Neural progenitor cell (in vitro differentiated cells): ENCODE data around the gene ZNF574. TPM values are rescaled to one million over a fixed set of nuclear protein-coding genes. Genes with fewer than 3 reads are reported as not detected.
"Not testable (repeated sequence)": the region's sequence is repeated elsewhere in the genome, so short reads cannot be mapped to it uniquely, and the experiment has no call there.

Experiments used
- DNase-seq: peaks from one replicate; pipeline ENCODE4 v3.0.0-alpha.2; 2016; ENCODE audit warnings: low spot score
- H2AFZ ChIP-seq: fragments of 200-600 bp; sonication (generic); replicated peaks from 2 replicates; pipeline ENCODE4 v1.6.1; 2016; ENCODE audit warnings: antibody characterized with exemption
- H3F3A ChIP-seq: fragments of 200-600 bp; sonication (generic); 2 replicates; pipeline ENCODE4 v1.6.1; 2016; ENCODE audit warnings: antibody characterized with exemption, low read depth
- H3K27ac ChIP-seq: fragments of 200-600 bp; sonication (generic); 2 replicates; pipeline ENCODE4 v1.5.1; 2016; ENCODE audit warnings: mild to moderate bottlenecking
- H3K27me3 ChIP-seq: fragments of 200-600 bp; sonication (generic); 2 replicates; pipeline ENCODE4 v1.6.1; 2016; ENCODE audit warnings: mild to moderate bottlenecking, moderate library complexity
- H3K36me3 ChIP-seq: fragments of 200-600 bp; sonication (generic); 2 replicates; pipeline ENCODE4 v1.5.1; 2016
- H3K4me1 ChIP-seq: fragments of 200-600 bp; sonication (generic); 2 replicates; pipeline ENCODE4 v1.6.1; 2016; ENCODE audit warnings: mixed run types
- H3K4me2 ChIP-seq: fragments of 200-600 bp; sonication (generic); 2 replicates; pipeline ENCODE4 v1.6.1; 2016
- H3K4me3 ChIP-seq: fragments of 200-600 bp; sonication (generic); 2 replicates; pipeline ENCODE4 v1.5.1; 2016
- H3K79me2 ChIP-seq: fragments of 200-600 bp; sonication (generic); 2 replicates; pipeline ENCODE4 v1.6.1; 2016; ENCODE audit warnings: low read depth
- H3K9ac ChIP-seq: fragments of 200-600 bp; sonication (generic); 2 replicates; pipeline ENCODE4 v1.6.1; 2016
- H3K9me3 ChIP-seq: fragments of 200-600 bp; sonication (generic); 2 replicates; pipeline ENCODE4 v1.5.1; 2016; ENCODE audit warnings: low read depth
- H4K20me1 ChIP-seq: fragments of 200-600 bp; sonication (generic); 2 replicates; pipeline ENCODE4 v1.6.1; 2016; ENCODE audit warnings: low read depth
- H3K27ac Mint-ChIP-seq: 3 replicates; pipeline ENCODE4 v1.8.0; 2021; ENCODE audit warnings: mixed read lengths
- H3K27me3 Mint-ChIP-seq: 2 replicates; pipeline ENCODE4 v1.8.0; 2022; ENCODE audit warnings: low read depth, mild to moderate bottlenecking, inconsistent platforms, moderate library complexity, mixed read lengths; ENCODE audit not compliant: insufficient read depth
- H3K36me3 Mint-ChIP-seq: 3 replicates; pipeline ENCODE4 v1.8.0; 2021; ENCODE audit warnings: mixed read lengths
- H3K4me1 Mint-ChIP-seq: 3 replicates; pipeline ENCODE4 v1.8.0; 2021; ENCODE audit warnings: mixed read lengths
- H3K4me3 Mint-ChIP-seq: 3 replicates; pipeline ENCODE4 v1.8.0; 2021; ENCODE audit warnings: mild to moderate bottlenecking, moderate library complexity, mixed read lengths
- H3K9me3 Mint-ChIP-seq: 3 replicates; pipeline ENCODE4 v1.8.0; 2020; ENCODE audit warnings: mixed read lengths
- EZH2 ChIP-seq: fragments of 200-600 bp; sonication (generic); IDR thresholded peaks from 2 replicates; pipeline ENCODE4 v1.6.1; 2017; ENCODE audit warnings: antibody characterized with exemption, mild to moderate bottlenecking, moderate library complexity
- EZH2phosphoT487 ChIP-seq: fragments of 200-600 bp; sonication (generic); IDR thresholded peaks from 2 replicates; pipeline ENCODE4 v1.6.1; 2017; ENCODE audit warnings: antibody characterized with exemption
- total RNA-seq: library from RNA; depleted of rRNA; stranded (reverse); fragments of >200 nt; gene quantifications from 2 replicates; pipeline ENCODE4 v1.2.3, GENCODE V29; 2015; ENCODE audit warnings: low replicate concordance
- TF ChIP-seq, protein P1 (sequence below): fragments of 200-600 bp; sonication (generic); IDR thresholded peaks from 2 replicates; pipeline ENCODE4 v1.5.1; 2017; ENCODE audit warnings: antibody characterized with exemption, mild to moderate bottlenecking

The ZNF574 gene
- total RNA-seq, 1 donor from 2014 or later: 13.4 TPM

GRCh38 chr19:42098781-42099180 lies 22.8 kb downstream of the ZNF574 start:
- peaks cover 12% of the 10 kb centered on the region for H3K4me1 Mint-ChIP-seq
- peaks cover 13% of the 10 kb centered on the region for H3K27me3 Mint-ChIP-seq

GRCh38 chr19:42099336-42099925 lies 23.5 kb downstream of the ZNF574 start:
- no peak overlapping the region for H2AFZ ChIP-seq
- no peak for TF ChIP-seq EZH2
- no peak for TF ChIP-seq EZH2phosphoT487
- TF ChIP-seq, protein P1, sequence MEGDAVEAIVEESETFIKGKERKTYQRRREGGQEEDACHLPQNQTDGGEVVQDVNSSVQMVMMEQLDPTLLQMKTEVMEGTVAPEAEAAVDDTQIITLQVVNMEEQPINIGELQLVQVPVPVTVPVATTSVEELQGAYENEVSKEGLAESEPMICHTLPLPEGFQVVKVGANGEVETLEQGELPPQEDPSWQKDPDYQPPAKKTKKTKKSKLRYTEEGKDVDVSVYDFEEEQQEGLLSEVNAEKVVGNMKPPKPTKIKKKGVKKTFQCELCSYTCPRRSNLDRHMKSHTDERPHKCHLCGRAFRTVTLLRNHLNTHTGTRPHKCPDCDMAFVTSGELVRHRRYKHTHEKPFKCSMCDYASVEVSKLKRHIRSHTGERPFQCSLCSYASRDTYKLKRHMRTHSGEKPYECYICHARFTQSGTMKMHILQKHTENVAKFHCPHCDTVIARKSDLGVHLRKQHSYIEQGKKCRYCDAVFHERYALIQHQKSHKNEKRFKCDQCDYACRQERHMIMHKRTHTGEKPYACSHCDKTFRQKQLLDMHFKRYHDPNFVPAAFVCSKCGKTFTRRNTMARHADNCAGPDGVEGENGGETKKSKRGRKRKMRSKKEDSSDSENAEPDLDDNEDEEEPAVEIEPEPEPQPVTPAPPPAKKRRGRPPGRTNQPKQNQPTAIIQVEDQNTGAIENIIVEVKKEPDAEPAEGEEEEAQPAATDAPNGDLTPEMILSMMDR: no peak
- H3K4me3 ChIP-seq: no peak overlapping the region
- no peaks in the 10 kb centered on the region for H3K9me3 ChIP-seq
- no peak overlapping the region for H3K4me2 ChIP-seq
- Mint-ChIP-seq H3K4me3 (no peak overlapping the region), H3K4me1 (peaks cover 5% of the 10 kb centered on the region), H3K27ac (no peak overlapping the region), H3K36me3 (no peaks in the 10 kb centered on the region), H3K9me3 (no peaks in the 10 kb centered on the region), H3K27me3 (peaks cover 13% of the 10 kb centered on the region)
- H4K20me1 ChIP-seq: no peaks in the 10 kb centered on the region
- no peak overlapping the region for H3K27ac ChIP-seq
- H3K9ac ChIP-seq: no peak overlapping the region
- no peaks in the 10 kb centered on the region for H3K36me3 ChIP-seq
- peaks cover 7% of the 10 kb centered on the region for H3K27me3 ChIP-seq
- no peak for DNase-seq
- H3K79me2 ChIP-seq: no peaks in the 10 kb centered on the region
- peaks cover 13% of the 10 kb centered on the region for H3K4me1 ChIP-seq
- H3F3A ChIP-seq: peaks cover 11% of the 10 kb centered on the region

More at GRCh38 chr19:42098781-42099180, 22.8 kb downstream of the ZNF574 start:
- TF ChIP-seq EZH2phosphoT487 (no peak), EZH2 (no peak)
- TF ChIP-seq, protein P1: no peak
- H3K4me1 ChIP-seq: peaks cover 13% of the 10 kb centered on the region
- H3K79me2 ChIP-seq: no peaks in the 10 kb centered on the region
- no peak overlapping the region for H2AFZ ChIP-seq
- H3K36me3 ChIP-seq: no peaks in the 10 kb centered on the region
- peaks cover 11% of the 10 kb centered on the region for H3F3A ChIP-seq
- Mint-ChIP-seq H3K9me3 (no peaks in the 10 kb centered on the region), H3K27ac (no peak overlapping the region), H3K4me3 (no peak overlapping the region), H3K36me3 (no peaks in the 10 kb centered on the region)
- H3K27me3 ChIP-seq: peaks cover 4% of the 10 kb centered on the region
- no peak overlapping the region for H3K4me3 ChIP-seq
- no peaks in the 10 kb centered on the region for H4K20me1 ChIP-seq
- H3K27ac ChIP-seq: no peak overlapping the region
- no peak overlapping the region for H3K4me2 ChIP-seq
- H3K9ac ChIP-seq: no peak overlapping the region
- no peaks in the 10 kb centered on the region for H3K9me3 ChIP-seq
- DNase-seq: no peak

- H3K36me3 Mint-ChIP-seq, H4K20me1 ChIP-seq, H2AFZ ChIP-seq, H3K4me1 Mint-ChIP-seq, H3K36me3 ChIP-seq, DNase-seq, H3K79me2 ChIP-seq, H3K9me3 Mint-ChIP-seq, H3K9ac ChIP-seq, H3K4me3 Mint-ChIP-seq, H3K4me2 ChIP-seq, H3K4me3 ChIP-seq, H3K27ac Mint-ChIP-seq, H3K9me3 ChIP-seq, H3K27ac ChIP-seq: not testable (repeated sequence)
- Histone ChIP-seq H3F3A (peaks cover 11% of the 10 kb centered on the region), H3K4me1 (peaks cover 13% of the 10 kb centered on the region), H3K27me3 (peaks cover 15% of the 10 kb centered on the region)
- peaks cover 18% of the 10 kb centered on the region for H3K27me3 Mint-ChIP-seq
Observed at GRCh38 chr19:42100241-42100640, 24.3 kb downstream of the ZNF574 start.

- Mint-ChIP-seq H3K9me3 (no peaks in the 10 kb centered on the region), H3K27me3 (peaks cover 24% of the 10 kb centered on the region), H3K4me3 (peak overlapping the region; percentile 21), H3K27ac (no peak overlapping the region), H3K4me1 (no peaks in the 10 kb centered on the region), H3K36me3 (no peaks in the 10 kb centered on the region)
- no peaks in the 10 kb centered on the region for H4K20me1 ChIP-seq
- no peaks in the 10 kb centered on the region for H3K9me3 ChIP-seq
- peaks cover 17% of the 10 kb centered on the region for H3K27me3 ChIP-seq
- no peak overlapping the region for H3K4me2 ChIP-seq
- H3K4me1 ChIP-seq: no peaks in the 10 kb centered on the region
- no peaks in the 10 kb centered on the region for H3K36me3 ChIP-seq
- no peak overlapping the region for H3K9ac ChIP-seq
- no peaks in the 10 kb centered on the region for H3K79me2 ChIP-seq
- no peak for DNase-seq
- no peak overlapping the region for H3K4me3 ChIP-seq
- TF ChIP-seq EZH2: no peak
- TF ChIP-seq EZH2phosphoT487: no peak
- TF ChIP-seq, protein P1: no peak
- H2AFZ ChIP-seq: no peak overlapping the region
- no peaks in the 10 kb centered on the region for H3F3A ChIP-seq
- H3K27ac ChIP-seq: no peak overlapping the region
Observed at GRCh38 chr19:42102877-42103276, 26.9 kb downstream of the ZNF574 start.
